Type B pancreatic cell (in vitro differentiated cells): Measurements from ENCODE around the gene HOXD4. TPM values are rescaled to one million over a fixed set of nuclear protein-coding genes. Genes with fewer than 3 reads are reported as not detected.

Experiments
- DNase-seq: peaks from one replicate; pipeline ENCODE4 v3.0.0; 2021; ENCODE audit warnings: mixed read lengths; ENCODE audit not compliant: unreplicated experiment; ENCODE audit errors: extremely low spot score
- H3K27ac Mint-ChIP-seq: 2 replicates; pipeline ENCODE4 v1.8.0; 2021; ENCODE audit warnings: mild to moderate bottlenecking, mixed read lengths
- H3K27me3 Mint-ChIP-seq: 2 replicates; pipeline ENCODE4 v1.8.0; 2021; ENCODE audit warnings: mixed read lengths
- H3K36me3 Mint-ChIP-seq: 2 replicates; pipeline ENCODE4 v1.8.0; 2021; ENCODE audit warnings: mixed read lengths
- H3K4me1 Mint-ChIP-seq: one replicate; pipeline ENCODE4 v1.8.0; 2021; ENCODE audit warnings: mixed read lengths; ENCODE audit not compliant: unreplicated experiment
- H3K4me3 Mint-ChIP-seq: 2 replicates; pipeline ENCODE4 v1.8.0; 2021; ENCODE audit warnings: mild to moderate bottlenecking, mixed read lengths
- H3K9me3 Mint-ChIP-seq: 2 replicates; pipeline ENCODE4 v1.8.0; 2021; ENCODE audit warnings: mixed read lengths
- CTCF ChIP-seq: fragments of 200-600 bp; sonication (generic); conservative IDR thresholded peaks from 2 replicates; pipeline ENCODE4 v1.5.0; 2021; ENCODE audit warnings: antibody characterized with exemption, mild to moderate bottlenecking
- total RNA-seq: library from RNA; stranded (reverse); gene quantifications from 2 replicates; pipeline ENCODE4 v1.2.1, GENCODE V29; 2021; ENCODE audit warnings: low replicate concordance

HOXD4 gene
- total RNA-seq, 1 donor from 2014 or later: 37.0 TPM

- H3K4me3 Mint-ChIP-seq: peak overlapping the region; percentile 90
- H3K9me3 Mint-ChIP-seq: peaks cover 3% of the 10 kb centered on the region
- peaks cover 93% of the 10 kb centered on the region for H3K27me3 Mint-ChIP-seq
- peak overlapping the region; percentile 78 for H3K27ac Mint-ChIP-seq
- H3K36me3 Mint-ChIP-seq: peaks cover 3% of the 10 kb centered on the region
- DNase-seq: no peak
- no peak for TF ChIP-seq CTCF
- H3K4me1 Mint-ChIP-seq: peaks cover 25% of the 10 kb centered on the region
Measured at GRCh38 chr2:176135035-176135440, 16.3 kb upstream of the HOXD4 start.

- Mint-ChIP-seq H3K27ac (peak overlapping the region; percentile 78), H3K9me3 (peaks cover 3% of the 10 kb centered on the region), H3K4me3 (peak overlapping the region; percentile 90), H3K27me3 (peaks cover 96% of the 10 kb centered on the region), H3K4me1 (peaks cover 20% of the 10 kb centered on the region), H3K36me3 (peaks cover 3% of the 10 kb centered on the region)
- no peak for DNase-seq
- TF ChIP-seq CTCF: peak; percentile 22
Measured at GRCh38 chr2:176136374-176137251, 14.7 kb upstream of the HOXD4 start.

GRCh38 chr2:176137252-176137580, 14.1 kb upstream of the HOXD4 start:
- Mint-ChIP-seq H3K27ac (no peak overlapping the region), H3K4me1 (peaks cover 17% of the 10 kb centered on the region), H3K27me3 (peaks cover 96% of the 10 kb centered on the region), H3K36me3 (peaks cover 3% of the 10 kb centered on the region), H3K4me3 (peak overlapping the region; percentile 81), H3K9me3 (peaks cover 3% of the 10 kb centered on the region)
- DNase-seq: no peak
- TF ChIP-seq CTCF: no peak

- Mint-ChIP-seq H3K36me3 (peaks cover 3% of the 10 kb centered on the region), H3K9me3 (peaks cover 3% of the 10 kb centered on the region), H3K27me3 (peaks cover 96% of the 10 kb centered on the region), H3K27ac (no peak overlapping the region), H3K4me3 (peak overlapping the region; percentile 81), H3K4me1 (peaks cover 12% of the 10 kb centered on the region)
- DNase-seq: no peak
- no peak for TF ChIP-seq CTCF
Measured at GRCh38 chr2:176137906-176138305, 13.4 kb upstream of the HOXD4 start.

- TF ChIP-seq CTCF: no peak
- Mint-ChIP-seq H3K36me3 (peaks cover 3% of the 10 kb centered on the region), H3K4me3 (peak overlapping the region; percentile 81), H3K27me3 (peaks cover 96% of the 10 kb centered on the region), H3K4me1 (peaks cover 11% of the 10 kb centered on the region), H3K27ac (no peak overlapping the region), H3K9me3 (peaks cover 3% of the 10 kb centered on the region)
- no peak for DNase-seq
Measured at GRCh38 chr2:176138526-176138922, 12.8 kb upstream of the HOXD4 start.
